GM23338 (cell line): Measurements from ENCODE around the gene DGKG. TPM values are rescaled to one million over a fixed set of nuclear protein-coding genes. Genes with fewer than 3 reads are reported as not detected.

Source experiments
- ATAC-seq: fragments of 200-7000 bp; cut with Tn5 transposase; 3 replicates; pipeline ENCODE4 v1.9.1; 2020
- DNase-seq: peaks from one replicate; pipeline ENCODE4 v3.0.0-alpha.2; 2015; ENCODE audit warnings: low spot score
- H2AFZ ChIP-seq: fragments of 200-600 bp; sonication (generic); 2 replicates; pipeline ENCODE4 v1.8.0; 2016; ENCODE audit warnings: antibody characterized with exemption, mild to moderate bottlenecking, moderate library complexity
- H3F3A ChIP-seq: fragments of 200-600 bp; sonication (generic); replicated peaks from 2 replicates; pipeline ENCODE4 v1.8.0; 2017; ENCODE audit warnings: antibody characterized with exemption, mixed run types, low read depth
- H3K27ac ChIP-seq: fragments of 200-600 bp; sonication (generic); 2 replicates; pipeline ENCODE4 v1.6.1; 2016; ENCODE audit warnings: low read depth
- H3K27me3 ChIP-seq: fragments of 200-600 bp; sonication (generic); 2 replicates; pipeline ENCODE4 v1.8.0; 2016; ENCODE audit warnings: mild to moderate bottlenecking, mixed run types, moderate library complexity; ENCODE audit not compliant: insufficient read depth
- H3K36me3 ChIP-seq: fragments of 200-600 bp; sonication (generic); 2 replicates; pipeline ENCODE4 v1.8.0; 2016; ENCODE audit warnings: mild to moderate bottlenecking; ENCODE audit not compliant: insufficient read depth
- H3K4me1 ChIP-seq: fragments of 200-600 bp; sonication (generic); 2 replicates; pipeline ENCODE4 v1.8.0; 2016; ENCODE audit warnings: mild to moderate bottlenecking, moderate library complexity; ENCODE audit not compliant: insufficient read depth
- H3K4me2 ChIP-seq: fragments of 200-600 bp; sonication (generic); 2 replicates; pipeline ENCODE4 v1.7.1; 2017; ENCODE audit warnings: mixed run types
- H3K4me3 ChIP-seq: fragments of 200-600 bp; sonication (generic); 2 replicates; pipeline ENCODE4 v1.6.1; 2016; ENCODE audit warnings: mixed run types
- H3K79me2 ChIP-seq: fragments of 200-600 bp; sonication (generic); replicated peaks from 2 replicates; pipeline ENCODE4 v1.8.0; 2017; ENCODE audit warnings: mild to moderate bottlenecking; ENCODE audit not compliant: insufficient read depth
- H3K9me2 ChIP-seq: fragments of 200-600 bp; sonication (generic); 2 replicates; pipeline ENCODE4 v1.8.0; 2017; ENCODE audit not compliant: insufficient read depth
- H4K20me1 ChIP-seq: fragments of 200-600 bp; sonication (generic); replicated peaks from 2 replicates; pipeline ENCODE4 v1.8.0; 2017; ENCODE audit warnings: mild to moderate bottlenecking; ENCODE audit not compliant: insufficient read depth
- H3K27ac Mint-ChIP-seq: 2 replicates; pipeline ENCODE4 v1.8.0; 2020; ENCODE audit warnings: inconsistent platforms, mild to moderate bottlenecking, moderate library complexity, mixed read lengths
- H3K27me3 Mint-ChIP-seq: 3 replicates; pipeline ENCODE4 v1.8.0; 2022; ENCODE audit warnings: low read depth, mild to moderate bottlenecking, moderate library complexity, mixed read lengths, inconsistent platforms; ENCODE audit not compliant: insufficient read depth, poor library complexity
- H3K36me3 Mint-ChIP-seq: 3 replicates; pipeline ENCODE4 v1.8.0; 2021; ENCODE audit warnings: low read depth, mild to moderate bottlenecking, inconsistent platforms, moderate library complexity, mixed read lengths
- H3K4me1 Mint-ChIP-seq: 3 replicates; pipeline ENCODE4 v1.8.0; 2020; ENCODE audit warnings: mild to moderate bottlenecking, inconsistent platforms, mixed read lengths
- H3K4me3 Mint-ChIP-seq: 3 replicates; pipeline ENCODE4 v1.8.0; 2021; ENCODE audit warnings: moderate library complexity, mild to moderate bottlenecking, inconsistent platforms, mixed read lengths
- H3K9me3 Mint-ChIP-seq: 3 replicates; pipeline ENCODE4 v1.8.0; 2020; ENCODE audit warnings: moderate library complexity, mild to moderate bottlenecking, inconsistent platforms, mixed read lengths
- ETS1 ChIP-seq: IDR thresholded peaks from 2 replicates; pipeline ENCODE4 v1.6.1; 2016; ENCODE audit warnings: antibody characterized with exemption
- EZH2phosphoT487 ChIP-seq: fragments of 200-600 bp; sonication (generic); IDR thresholded peaks from one replicate; pipeline ENCODE4 v1.8.1; 2018; ENCODE audit warnings: antibody characterized with exemption; ENCODE audit not compliant: unreplicated experiment
- JUNB ChIP-seq: IDR thresholded peaks from one replicate; pipeline ENCODE4 v1.6.1; 2016; ENCODE audit warnings: antibody characterized with exemption; ENCODE audit not compliant: unreplicated experiment
- NANOG ChIP-seq: IDR thresholded peaks from 2 replicates; pipeline ENCODE4 v1.6.1; 2016; ENCODE audit warnings: antibody characterized with exemption, borderline replicate concordance
- POLR2AphosphoS5 ChIP-seq: IDR thresholded peaks from 2 replicates; pipeline ENCODE4 v1.6.1; 2016; ENCODE audit warnings: antibody characterized with exemption, low read depth
- REST ChIP-seq: IDR thresholded peaks from one replicate; pipeline ENCODE4 v1.6.1; 2018; ENCODE audit warnings: antibody characterized with exemption; ENCODE audit not compliant: unreplicated experiment
- STAT1 ChIP-seq: IDR thresholded peaks from one replicate; pipeline ENCODE4 v1.6.1; 2016; ENCODE audit warnings: antibody characterized with exemption; ENCODE audit not compliant: unreplicated experiment
- polyA plus RNA-seq: library from polyadenylated mRNA; unstranded; fragments of >200 nt; fragmentation: Nextera tagmentation; extraction: Ambion mirVana; gene quantifications from 2 replicates; pipeline ENCODE4 v1.2.1, GENCODE V29; 2016
- total RNA-seq: library from RNA; depleted of rRNA; stranded (reverse); fragments of >200 nt; shearing (Covaris generic); gene quantifications from 2 replicates; pipeline ENCODE4 v1.2.3, GENCODE V29; 2014

DGKG gene
- total and polyA plus RNA-seq, 2 experiments from 2014 or later, result 0.14 to 0.31 TPM

- Histone ChIP-seq H3K79me2 (no peaks in the 10 kb centered on the region), H3K9me2 (no peaks in the 10 kb centered on the region), H3K27me3 (peaks cover 41% of the 10 kb centered on the region), H3K4me3 (no peak overlapping the region), H3K4me2 (no peak overlapping the region), H4K20me1 (0 out of 2 replicates have a peak, but pooled peaks cover 4% of the 10 kb centered on the region), H3K27ac (no peak overlapping the region), H2AFZ (no peak overlapping the region), H3K36me3 (no peaks in the 10 kb centered on the region), H3F3A (no peaks in the 10 kb centered on the region), H3K4me1 (0 out of 2 replicates have a peak, but pooled peaks cover under 1% of the 10 kb centered on the region)
- DNase-seq (no peak), ATAC-seq (no peak)
- no peaks in the 10 kb centered on the region for H3K9me3 Mint-ChIP-seq
- 0 out of 3 replicates have a peak, but pooled peaks cover 2% of the 10 kb centered on the region for H3K4me1 Mint-ChIP-seq
- no peak overlapping the region for H3K27ac Mint-ChIP-seq
- H3K27me3 Mint-ChIP-seq, result peaks cover 21% of the 10 kb centered on the region
- no peak overlapping the region for H3K4me3 Mint-ChIP-seq
- TF ChIP-seq STAT1 (no peak), POLR2AphosphoS5 (no peak), JUNB (no peak), NANOG (no peak), REST (no peak), ETS1 (no peak)
- H3K36me3 Mint-ChIP-seq, result no peaks in the 10 kb centered on the region
These were observed 174.4 kb downstream of the DGKG start for GRCh38 chr3:186187401-186188275.

- no peaks in the 10 kb centered on the region for H3F3A ChIP-seq
- H3K9me3 Mint-ChIP-seq, result no peaks in the 10 kb centered on the region
- H3K27ac ChIP-seq, result no peak overlapping the region
- H3K4me3 ChIP-seq, result no peak overlapping the region
- H3K4me1 ChIP-seq, result no peaks in the 10 kb centered on the region
- TF ChIP-seq NANOG (no peak), EZH2phosphoT487 (no peak)
- 0 out of 2 replicates have a peak, but pooled peaks cover 4% of the 10 kb centered on the region for H4K20me1 ChIP-seq
- ATAC-seq (no peak), DNase-seq (no peak)
- H2AFZ ChIP-seq, result no peak overlapping the region
- H3K4me3 Mint-ChIP-seq, result no peak overlapping the region
- no peaks in the 10 kb centered on the region for H3K9me2 ChIP-seq
- H3K4me2 ChIP-seq, result no peak overlapping the region
- peaks cover 6% of the 10 kb centered on the region for H3K27me3 Mint-ChIP-seq
- peaks cover 18% of the 10 kb centered on the region for H3K27me3 ChIP-seq
- no peaks in the 10 kb centered on the region for H3K36me3 Mint-ChIP-seq
- no peaks in the 10 kb centered on the region for H3K36me3 ChIP-seq
- H3K4me1 Mint-ChIP-seq, result peaks cover 2% of the 10 kb centered on the region; the same call in 1 of the 3 replicates
- H3K79me2 ChIP-seq, result no peaks in the 10 kb centered on the region
- no peak overlapping the region for H3K27ac Mint-ChIP-seq
These were observed 176.7 kb downstream of the DGKG start for GRCh38 chr3:186185194-186185787.
